ENCODE results near the gene RPP40. TPM values are rescaled to one million over a fixed set of nuclear protein-coding genes. Genes with fewer than 3 reads are reported as not detected.

RPP40 gene
- total and polyA plus RNA-seq, 2 of the 13 experiments (the other 11 are each of a cell fraction or from before 2014, with no cell fraction given): 18.0 to 41.2 TPM

GRCh38 chr6:4948781-4949450 lies 54.9 kb downstream of the RPP40 start (continued):
- TF ChIP-seq ZNF296 (CRISPR knock-in tag; conservative IDR thresholded peaks at IDR 0.05) (no peak), ZNF276 (CRISPR knock-in tag; IDR thresholded peaks at IDR 0.05; ENCODE audit: low read depth) (no peak), NFKBIZ (CRISPR knock-in tag; IDR thresholded peaks at IDR 0.05) (no peak), ZNF792 (CRISPR knock-in tag; IDR thresholded peaks at IDR 0.05) (no peak), ZNF20 (CRISPR knock-in tag; IDR thresholded peaks at IDR 0.05) (no peak), ZEB1 (IDR thresholded peaks at IDR 0.05; ENCODE audit: insufficient replicate concordance, low read depth) (no peak), PREB (CRISPR knock-in tag; IDR thresholded peaks at IDR 0.05) (no peak), ZNF512 (CRISPR knock-in tag; IDR thresholded peaks at IDR 0.05) (no peak)

- H3K9ac ChIP-seq (ENCODE audit: insufficient read depth, low read depth, low read length): no peak overlapping the region
- no peaks in the 10 kb centered on the region for H3K79me2 ChIP-seq (ENCODE audit: insufficient read depth, low read length)
- no peaks in the 10 kb centered on the region for H3K9me3 ChIP-seq (ENCODE audit: low read length)
- no peaks in the 10 kb centered on the region for H4K20me1 ChIP-seq (ENCODE audit: insufficient read depth, low read length)
- H2AFZ ChIP-seq (ENCODE audit: low read length): no peak overlapping the region
- FAIRE-seq (no peak), ATAC-seq (no peak), DNase-seq (ENCODE audit: low spot score) (no peak)
- intact Hi-C loops (cut with micrococcal nuclease; ENCODE audit: unreplicated experiment) (no loop called here), in situ Hi-C loops (cut with HindIII; ENCODE audit: extremely low pct_ligation_motif_present, low pct_unique_long_range_greater_than_20kb) (no loop called here)
- POLR2A ChIA-PET: no interaction called here
- no peaks in the 10 kb centered on the region for H3K27me3 ChIP-seq (ENCODE audit: control insufficient read depth in 1 of 2, insufficient read depth in 2 of 2, low read length in 2 of 2)
- CTCF ChIA-PET (ENCODE audit: low intra/inter-chr PET ratio, low total read pairs): no interaction called here
- no peak overlapping the region for H3K4me3 ChIP-seq (replicated peaks in 1 of 3; ENCODE audit: insufficient read depth in 1 of 3, low read depth in 2 of 3, low read length in 3 of 3)
- no peak overlapping the region for H3K27ac ChIP-seq (ENCODE audit: extremely low read length, insufficient read depth, low read length)
- H3K4me1 ChIP-seq (ENCODE audit: insufficient read depth, low read length): peaks cover 10% of the 10 kb centered on the region
- no peak overlapping the region for H3K4me2 ChIP-seq (ENCODE audit: low read depth, low read length)
- H3K36me3 ChIP-seq (replicated peaks in 1 of 2; ENCODE audit: control insufficient read depth in 1 of 2, insufficient read depth in 2 of 2, low read length in 2 of 2): peaks cover 20 to 55% of the 10 kb centered on the region in 2 experiments
- BruUV-seq (replicated peaks): no TSS peak
- 93% methylated on average over 13 of the region's 13 CpGs for WGBS (ENCODE audit: low lambda C conversion rate)
- TF ChIP-seq MAX (IDR thresholded peaks at IDR 0.05): no peak
- TF ChIP-seq REPIN1 (CRISPR knock-in tag; IDR thresholded peaks at IDR 0.05; ENCODE audit: borderline replicate concordance, low read depth): no peak
- TF ChIP-seq CHCHD3 (CRISPR knock-in tag; IDR thresholded peaks at IDR 0.05): no peak
- no peak for TF ChIP-seq DNMT1 (CRISPR knock-in tag; IDR thresholded peaks at IDR 0.05)
- no peak for TF ChIP-seq ZNF432 (CRISPR knock-in tag; IDR thresholded peaks at IDR 0.05; ENCODE audit: borderline replicate concordance)
- no peak for TF ChIP-seq NKX3-1 (CRISPR knock-in tag; IDR thresholded peaks at IDR 0.05)
- TF ChIP-seq FOXJ3 (CRISPR knock-in tag; IDR thresholded peaks at IDR 0.05; ENCODE audit: borderline replicate concordance): no peak
- no peak for TF ChIP-seq ZNF678 (CRISPR knock-in tag; IDR thresholded peaks at IDR 0.05)
- TF ChIP-seq ZFP91 (CRISPR knock-in tag; IDR thresholded peaks at IDR 0.05; ENCODE audit: borderline replicate concordance): no peak
- TF ChIP-seq NFRKB (IDR thresholded peaks at IDR 0.05): no peak
Measured at GRCh38 chr6:4947716-4948115, 56.1 kb downstream of the RPP40 start.
